Epidermal melanocyte (primary cell): ENCODE results near the gene OR4K1.
"Not testable (repeated sequence)": the region's sequence is repeated elsewhere in the genome, so short reads cannot be mapped to it uniquely, and the experiment has no call there.

Experiments
- DNase-seq: peaks from one replicate; pipeline ENCODE4 v3.0.0; 2011; ENCODE audit warnings: low spot score; ENCODE audit not compliant: insufficient read length

OR4K1 gene

GRCh38 chr14:19930617-19931016, at the start of gene OR4K1:
TSS of gene OR4K1 (plus strand) at chr14:19930917. CDS start at chr14:19935667, 4,750 bp downstream.
- no peak for DNase-seq

GRCh38 chr14:19895282-19895681, 35.4 kb upstream of the OR4K1 start:
- no peak for DNase-seq

GRCh38 chr14:19900999-19901398, 29.7 kb upstream of the OR4K1 start:
- no peak for DNase-seq

DNA sequence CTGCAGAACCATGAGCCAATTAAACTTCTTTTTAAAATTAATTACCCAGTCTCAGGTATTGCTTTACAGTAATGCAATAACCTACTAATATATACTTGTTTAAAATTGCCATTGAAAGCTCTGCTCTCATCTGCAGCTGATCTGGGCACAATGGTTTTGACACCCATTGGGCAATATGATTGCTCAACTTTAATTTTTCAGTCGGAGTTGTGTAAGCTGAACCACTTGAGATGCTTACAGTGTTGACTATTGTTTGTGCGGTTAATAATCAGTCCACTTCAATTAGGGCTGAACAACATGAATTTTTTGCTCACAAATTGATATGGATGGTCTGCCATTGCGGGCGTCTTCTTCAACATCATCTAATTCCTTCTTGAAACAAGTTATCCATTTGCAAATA, 28.3 kb upstream of the OR4K1 start:
- DNase-seq: no peak

- DNase-seq: no peak
Observed at GRCh38 chr14:19906665-19907064, 24.1 kb upstream of the OR4K1 start.

GRCh38 chr14:19911114-19911513, 19.6 kb upstream of the OR4K1 start:
- no peak for DNase-seq

- no peak for DNase-seq
Observed at GRCh38 chr14:19917243-19917642, 13.5 kb upstream of the OR4K1 start.

- DNase-seq: no peak
Observed at GRCh38 chr14:19917955-19918518, 12.7 kb upstream of the OR4K1 start.

DNA sequence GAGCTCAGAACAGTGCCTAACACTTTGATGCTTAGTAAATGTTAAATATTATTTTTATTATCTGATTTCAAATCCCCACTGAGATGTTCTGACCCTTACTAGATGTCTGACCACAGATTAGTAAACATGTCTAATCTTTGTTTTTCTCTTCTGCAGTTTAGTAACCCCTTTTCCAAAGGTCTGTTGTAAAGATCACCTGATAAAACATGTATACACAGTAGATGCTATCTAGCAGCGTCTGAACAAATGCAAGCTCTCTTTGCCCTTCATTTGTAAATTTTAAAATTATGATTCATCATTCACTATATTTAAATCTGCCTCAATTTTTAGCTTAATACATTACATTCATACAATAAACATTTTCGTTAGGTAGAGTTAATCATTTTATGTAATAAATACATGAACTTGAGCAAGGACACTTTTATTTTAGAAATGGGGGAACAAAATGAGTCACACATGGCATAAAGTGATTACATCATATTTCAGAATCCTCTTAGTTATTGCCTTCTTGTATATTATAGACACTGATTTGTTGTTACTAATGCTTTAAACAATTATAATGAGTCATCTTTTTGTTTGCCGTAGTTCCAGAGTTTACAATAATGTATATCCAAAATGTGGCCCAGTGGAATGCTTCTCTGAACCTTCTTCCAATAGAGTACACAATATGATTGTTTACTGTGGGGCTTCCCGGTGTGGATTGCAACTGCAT, 12.0 kb upstream of the OR4K1 start:
- DNase-seq: no peak

GRCh38 chr14:19920021-19920657, 10.6 kb upstream of the OR4K1 start, which contains the start of gene OR4K5:
TSS of gene OR4K5 (plus strand) at chr14:19920607. CDS start at chr14:19920607, 0 bp downstream.
- DNase-seq: no peak

DNA sequence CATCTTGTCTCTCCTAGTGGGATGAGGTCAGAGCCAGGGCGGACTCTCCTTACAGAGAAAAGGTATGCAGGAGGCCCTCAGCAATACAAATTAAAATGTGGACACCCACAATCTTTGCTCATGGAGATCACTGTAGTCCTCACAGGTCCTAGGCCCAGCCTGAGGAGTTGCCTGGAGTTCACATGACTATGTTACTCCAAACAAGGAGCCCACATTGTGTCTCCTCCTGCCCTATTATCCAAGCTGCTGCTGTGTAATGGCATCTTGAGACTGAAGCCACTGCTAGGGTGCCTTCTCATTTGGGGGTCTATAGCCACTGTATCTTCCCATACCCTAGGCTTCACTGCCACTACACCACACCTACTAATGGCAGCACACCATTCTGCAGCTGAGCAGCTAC, 11.0 kb downstream of the OR4K1 start:
- no peak for DNase-seq

GRCh38 chr14:19947413-19948090, 16.8 kb downstream of the OR4K1 start:
- no peak for DNase-seq

DNA sequence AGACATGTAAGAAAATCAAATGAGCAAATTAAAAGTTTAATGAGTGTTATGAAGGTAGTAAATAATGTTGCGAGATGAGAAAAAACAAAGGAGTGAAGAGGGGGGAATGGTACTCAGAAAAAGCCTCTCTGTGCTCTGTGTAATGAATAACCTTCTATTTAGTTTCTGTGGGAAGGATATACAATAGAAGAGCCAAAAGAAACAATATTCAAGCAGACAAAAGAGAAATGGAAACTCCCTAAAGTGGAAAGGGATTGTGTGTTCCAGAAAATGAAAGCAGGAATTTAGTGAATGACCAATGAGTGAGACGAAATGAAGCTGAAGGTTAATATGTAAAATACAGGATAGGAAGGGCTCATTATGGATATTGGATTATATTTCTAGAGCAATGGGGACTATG, 18.5 kb downstream of the OR4K1 start:
- no peak for DNase-seq

GRCh38 chr14:19969735-19970134, 39.0 kb downstream of the OR4K1 start:
- DNase-seq: not testable (repeated sequence)

- DNase-seq: no peak
Observed at GRCh38 chr14:19974844-19975243, 44.1 kb downstream of the OR4K1 start.

DNA sequence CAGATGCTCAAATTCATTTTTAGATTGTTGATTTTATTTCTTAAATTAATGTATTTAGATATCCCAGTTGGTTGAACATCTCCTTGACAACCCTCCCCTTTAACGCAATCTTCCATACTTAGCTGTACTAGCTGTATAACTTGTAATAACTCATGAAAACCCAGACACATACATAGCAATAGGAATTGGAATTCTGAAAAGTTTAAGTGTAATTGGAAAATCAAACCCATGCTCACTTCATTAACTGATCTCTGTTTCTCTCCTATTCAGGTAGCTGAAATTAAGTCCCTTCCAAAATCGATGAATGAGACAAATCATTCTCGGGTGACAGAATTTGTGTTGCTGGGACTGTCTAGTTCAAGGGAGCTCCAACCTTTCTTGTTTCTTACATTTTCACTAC, 44.6 kb downstream of the OR4K1 start, which contains the start of gene OR4K15:
OR4K15 (plus strand) TSS at position 301 of the 400 bp plus-strand sequence; CDS start at position 301, 0 bp downstream.
- DNase-seq: no peak
